NB4 (cell line): ENCODE results near the gene CENPB.

Experiments used
- CTCF ChIP-seq: IDR thresholded peaks from one replicate; pipeline ENCODE4 v1.5.1; 2012; ENCODE audit warnings: low read depth, low read length
- POLR2A ChIP-seq: IDR thresholded peaks from 2 replicates; pipeline ENCODE4 v1.6.1; 2011; ENCODE audit warnings: mild to moderate bottlenecking; ENCODE audit not compliant: insufficient read length; ENCODE audit errors: extremely low read depth

GRCh38 chr20:3784216-3784853 lies 2.2 kb downstream of the CENPB start:
- TF ChIP-seq POLR2A (no peak), CTCF (no peak)
